Measurements from ENCODE around the gene TCAF1. TPM values are rescaled to one million over a fixed set of nuclear protein-coding genes. Genes with fewer than 3 reads are reported as not detected.

The TCAF1 gene
- total RNA-seq, 1 experiment from 2014 or later = 58.4 TPM

DNA sequence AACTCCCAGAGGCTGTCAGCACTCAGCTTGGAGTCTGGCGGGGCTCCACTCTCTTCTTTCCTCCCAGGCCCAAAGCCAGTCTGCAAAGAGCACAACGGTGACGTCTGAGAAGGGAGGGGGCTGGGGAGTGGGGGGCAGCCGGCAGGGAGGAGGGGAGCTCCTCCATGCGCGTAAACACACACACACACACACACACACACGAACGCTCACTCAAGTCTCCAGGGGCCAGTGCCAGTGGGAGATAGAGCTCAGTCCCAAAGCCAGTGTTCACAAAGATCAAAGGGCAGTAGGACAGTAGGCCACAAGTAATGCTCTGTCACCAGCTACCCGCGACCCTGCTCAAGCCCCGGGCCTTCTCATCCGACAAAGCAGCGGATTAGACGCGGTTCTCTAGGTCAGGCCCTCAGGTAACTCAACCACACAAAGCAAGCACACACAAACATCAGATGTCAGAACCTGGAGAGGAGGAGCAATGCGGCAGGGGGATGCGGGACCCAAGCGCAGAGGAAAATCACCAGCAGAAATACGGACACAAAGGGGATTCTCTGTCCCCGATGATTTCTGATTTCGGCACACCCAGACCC lies 19.9 kb downstream of the TCAF1 start:
- Histone ChIP-seq H3K36me3 (ENCODE audit: control insufficient read depth in 1 of 2, insufficient read depth in 2 of 2, low read length in 2 of 2) (no peaks in the 10 kb centered on the region), H3K27me3 (ENCODE audit: insufficient read depth, low read length) (no peaks in the 10 kb centered on the region), H3K27ac (ENCODE audit: low read depth, low read length) (no peak overlapping the region), H3K4me2 (ENCODE audit: low read length) (no peak overlapping the region), H3K9ac (ENCODE audit: low read length) (no peak overlapping the region), H3K9me2 (ENCODE audit: insufficient read depth) (no peaks in the 10 kb centered on the region), H3K4me3 (replicated peaks in 1 of 2; ENCODE audit: low read depth in 1 of 2, low read length in 2 of 2) (no peak overlapping the region), H4K20me1 (ENCODE audit: insufficient read depth) (no peaks in the 10 kb centered on the region), H3K79me2 (ENCODE audit: insufficient read depth, low read length) (peaks cover 9% of the 10 kb centered on the region; the same call in 1 of the 2 replicates), H3K4me1 (ENCODE audit: control insufficient read depth in 1 of 2, insufficient read depth in 2 of 2, low read length in 2 of 2) (no peaks in the 10 kb centered on the region), H3K9me3 (ENCODE audit: control insufficient read depth in 1 of 2, insufficient read depth in 1 of 2, low read depth in 1 of 2, low read length in 2 of 2) (no peaks in the 10 kb centered on the region), H2AFZ (ENCODE audit: low read depth, low read length, poor library complexity, severe bottlenecking) (no peak overlapping the region)
- ATAC-seq = no peak
- DNase-seq (ENCODE audit: low read depth, low spot score) = no peak
- RAD21 ChIA-PET (ENCODE audit: low non-redundant PET in 1 of 2, low total read pairs in 2 of 2, uncharacterized antibody in 2 of 2, unreplicated experiment in 2 of 2) = interaction anchor here in 1 of 2 experiments (0.6 kb wide), 1 partner anchor 10 kb away, joined by 3 read pairs; no protein-coding TSS in a partner anchor
- CTCF ChIA-PET = no interaction called here
- POLR2A ChIA-PET = no interaction called here
- TF ChIP-seq ELF1 (IDR thresholded peaks at IDR 0.05; ENCODE audit: borderline replicate concordance, low read depth) (no peak), POLR2A (IDR thresholded peaks at IDR 0.05; ENCODE audit: borderline replicate concordance, extremely low read depth, insufficient read depth, insufficient read length) (no peak), EGR1 (IDR thresholded peaks at IDR 0.05; ENCODE audit: low read depth) (no peak), ZFX (IDR thresholded peaks at IDR 0.05) (no peak), CBX3 (IDR thresholded peaks at IDR 0.05; ENCODE audit: low read depth) (no peak), TCF7L2 (IDR thresholded peaks at IDR 0.05; ENCODE audit: borderline replicate concordance, extremely low read depth, insufficient read depth, insufficient read length) (no peak), YY1 (IDR thresholded peaks at IDR 0.05; ENCODE audit: extremely low read depth, insufficient replicate concordance, low read depth, low read length) (no peak), EZH2 (IDR thresholded peaks at IDR 0.05) (no peak), SIN3A (IDR thresholded peaks at IDR 0.05; ENCODE audit: low read depth) (no peak), SRF (IDR thresholded peaks at IDR 0.05; ENCODE audit: low read depth) (no peak), JUND (IDR thresholded peaks at IDR 0.05) (no peak), CEBPB (IDR thresholded peaks at IDR 0.05; ENCODE audit: low read depth) (no peak), RAD21 (IDR thresholded peaks at IDR 0.05; ENCODE audit: low read depth) (no peak)
- TF ChIP-seq, protein P1, sequence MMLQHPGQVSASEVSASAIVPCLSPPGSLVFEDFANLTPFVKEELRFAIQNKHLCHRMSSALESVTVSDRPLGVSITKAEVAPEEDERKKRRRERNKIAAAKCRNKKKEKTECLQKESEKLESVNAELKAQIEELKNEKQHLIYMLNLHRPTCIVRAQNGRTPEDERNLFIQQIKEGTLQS (IDR thresholded peaks at IDR 0.05) = no peak
- TF ChIP-seq, protein P2, sequence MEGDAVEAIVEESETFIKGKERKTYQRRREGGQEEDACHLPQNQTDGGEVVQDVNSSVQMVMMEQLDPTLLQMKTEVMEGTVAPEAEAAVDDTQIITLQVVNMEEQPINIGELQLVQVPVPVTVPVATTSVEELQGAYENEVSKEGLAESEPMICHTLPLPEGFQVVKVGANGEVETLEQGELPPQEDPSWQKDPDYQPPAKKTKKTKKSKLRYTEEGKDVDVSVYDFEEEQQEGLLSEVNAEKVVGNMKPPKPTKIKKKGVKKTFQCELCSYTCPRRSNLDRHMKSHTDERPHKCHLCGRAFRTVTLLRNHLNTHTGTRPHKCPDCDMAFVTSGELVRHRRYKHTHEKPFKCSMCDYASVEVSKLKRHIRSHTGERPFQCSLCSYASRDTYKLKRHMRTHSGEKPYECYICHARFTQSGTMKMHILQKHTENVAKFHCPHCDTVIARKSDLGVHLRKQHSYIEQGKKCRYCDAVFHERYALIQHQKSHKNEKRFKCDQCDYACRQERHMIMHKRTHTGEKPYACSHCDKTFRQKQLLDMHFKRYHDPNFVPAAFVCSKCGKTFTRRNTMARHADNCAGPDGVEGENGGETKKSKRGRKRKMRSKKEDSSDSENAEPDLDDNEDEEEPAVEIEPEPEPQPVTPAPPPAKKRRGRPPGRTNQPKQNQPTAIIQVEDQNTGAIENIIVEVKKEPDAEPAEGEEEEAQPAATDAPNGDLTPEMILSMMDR (IDR thresholded peaks at IDR 0.05 in 2 of 3, conservative IDR thresholded peaks at IDR 0.05 in 1 of 3; ENCODE audit: borderline replicate concordance in 1 of 3, insufficient read depth in 1 of 3, low read depth in 2 of 3, low read length in 2 of 3) = no peak
- TF ChIP-seq, protein P3, sequence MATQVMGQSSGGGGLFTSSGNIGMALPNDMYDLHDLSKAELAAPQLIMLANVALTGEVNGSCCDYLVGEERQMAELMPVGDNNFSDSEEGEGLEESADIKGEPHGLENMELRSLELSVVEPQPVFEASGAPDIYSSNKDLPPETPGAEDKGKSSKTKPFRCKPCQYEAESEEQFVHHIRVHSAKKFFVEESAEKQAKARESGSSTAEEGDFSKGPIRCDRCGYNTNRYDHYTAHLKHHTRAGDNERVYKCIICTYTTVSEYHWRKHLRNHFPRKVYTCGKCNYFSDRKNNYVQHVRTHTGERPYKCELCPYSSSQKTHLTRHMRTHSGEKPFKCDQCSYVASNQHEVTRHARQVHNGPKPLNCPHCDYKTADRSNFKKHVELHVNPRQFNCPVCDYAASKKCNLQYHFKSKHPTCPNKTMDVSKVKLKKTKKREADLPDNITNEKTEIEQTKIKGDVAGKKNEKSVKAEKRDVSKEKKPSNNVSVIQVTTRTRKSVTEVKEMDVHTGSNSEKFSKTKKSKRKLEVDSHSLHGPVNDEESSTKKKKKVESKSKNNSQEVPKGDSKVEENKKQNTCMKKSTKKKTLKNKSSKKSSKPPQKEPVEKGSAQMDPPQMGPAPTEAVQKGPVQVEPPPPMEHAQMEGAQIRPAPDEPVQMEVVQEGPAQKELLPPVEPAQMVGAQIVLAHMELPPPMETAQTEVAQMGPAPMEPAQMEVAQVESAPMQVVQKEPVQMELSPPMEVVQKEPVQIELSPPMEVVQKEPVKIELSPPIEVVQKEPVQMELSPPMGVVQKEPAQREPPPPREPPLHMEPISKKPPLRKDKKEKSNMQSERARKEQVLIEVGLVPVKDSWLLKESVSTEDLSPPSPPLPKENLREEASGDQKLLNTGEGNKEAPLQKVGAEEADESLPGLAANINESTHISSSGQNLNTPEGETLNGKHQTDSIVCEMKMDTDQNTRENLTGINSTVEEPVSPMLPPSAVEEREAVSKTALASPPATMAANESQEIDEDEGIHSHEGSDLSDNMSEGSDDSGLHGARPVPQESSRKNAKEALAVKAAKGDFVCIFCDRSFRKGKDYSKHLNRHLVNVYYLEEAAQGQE (IDR thresholded peaks at IDR 0.05; ENCODE audit: low read depth) = no peak
- TF ChIP-seq, protein P4, sequence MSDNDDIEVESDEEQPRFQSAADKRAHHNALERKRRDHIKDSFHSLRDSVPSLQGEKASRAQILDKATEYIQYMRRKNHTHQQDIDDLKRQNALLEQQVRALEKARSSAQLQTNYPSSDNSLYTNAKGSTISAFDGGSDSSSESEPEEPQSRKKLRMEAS (IDR thresholded peaks at IDR 0.05) = no peak
- intact Hi-C loops (cut with micrococcal nuclease) = no loop called here
- BruUV-seq (replicated peaks) = no TSS peak
